Ishikawa (cell line): ENCODE measurements around the gene CNIH2.

Experiments
- CEBPB ChIP-seq: IDR thresholded peaks from 2 replicates; pipeline ENCODE4 v1.6.1; 2012
- CREB1 ChIP-seq: IDR thresholded peaks from 2 replicates; pipeline ENCODE4 v1.6.1; 2012; ENCODE audit warnings: low read depth
- EGR1 ChIP-seq: IDR thresholded peaks from 2 replicates; pipeline ENCODE4 v1.6.1; 2012
- EP300 ChIP-seq: IDR thresholded peaks from 2 replicates; pipeline ENCODE4 v1.6.1; 2012; ENCODE audit warnings: borderline replicate concordance
- FOXM1 ChIP-seq: IDR thresholded peaks from 2 replicates; pipeline ENCODE4 v1.6.1; 2012; ENCODE audit warnings: low read depth, borderline replicate concordance
- MAX ChIP-seq: IDR thresholded peaks from 2 replicates; pipeline ENCODE4 v1.6.1; 2012
- NFIC ChIP-seq: IDR thresholded peaks from 2 replicates; pipeline ENCODE4 v1.6.1; 2012
- RAD21 ChIP-seq: IDR thresholded peaks from 2 replicates; pipeline ENCODE4 v1.6.1; 2012; ENCODE audit warnings: low read depth
- REST ChIP-seq: IDR thresholded peaks from 2 replicates; pipeline ENCODE4 v1.6.1; 2012; ENCODE audit warnings: low read depth, mild to moderate bottlenecking
- TAF1 ChIP-seq: IDR thresholded peaks from 2 replicates; pipeline ENCODE4 v1.6.1; 2012; ENCODE audit warnings: low read depth, mild to moderate bottlenecking
- TCF12 ChIP-seq: IDR thresholded peaks from 2 replicates; pipeline ENCODE4 v1.6.1; 2012; ENCODE audit warnings: low read depth
- TEAD4 ChIP-seq: IDR thresholded peaks from 2 replicates; pipeline ENCODE4 v1.6.1; 2012
- USF1 ChIP-seq: IDR thresholded peaks from 2 replicates; pipeline ENCODE4 v1.6.1; 2012
- YY1 ChIP-seq: IDR thresholded peaks from 2 replicates; pipeline ENCODE4 v1.6.1; 2012; ENCODE audit warnings: low read depth
- ZBTB7A ChIP-seq: IDR thresholded peaks from 2 replicates; pipeline ENCODE4 v1.6.1; 2012; ENCODE audit warnings: low read depth

Gene CNIH2

GRCh38 chr11:66264383-66264782 is 13.6 kb upstream of the CNIH2 start:
- TF ChIP-seq EP300 (no peak), TEAD4 (no peak), TAF1 (no peak), FOXM1 (no peak), TCF12 (no peak), USF1 (no peak), RAD21 (no peak), REST (no peak), CREB1 (no peak), EGR1 (no peak), CEBPB (no peak), YY1 (no peak), MAX (no peak), NFIC (no peak), ZBTB7A (no peak)

- no peak for TF ChIP-seq TEAD4
- no peak for TF ChIP-seq REST
- 0 out of 2 replicates have a peak, but pooled peaks have one; percentile 7 for TF ChIP-seq RAD21
Measured at GRCh38 chr11:66264914-66265313, 13.1 kb upstream of the CNIH2 start.

DNA sequence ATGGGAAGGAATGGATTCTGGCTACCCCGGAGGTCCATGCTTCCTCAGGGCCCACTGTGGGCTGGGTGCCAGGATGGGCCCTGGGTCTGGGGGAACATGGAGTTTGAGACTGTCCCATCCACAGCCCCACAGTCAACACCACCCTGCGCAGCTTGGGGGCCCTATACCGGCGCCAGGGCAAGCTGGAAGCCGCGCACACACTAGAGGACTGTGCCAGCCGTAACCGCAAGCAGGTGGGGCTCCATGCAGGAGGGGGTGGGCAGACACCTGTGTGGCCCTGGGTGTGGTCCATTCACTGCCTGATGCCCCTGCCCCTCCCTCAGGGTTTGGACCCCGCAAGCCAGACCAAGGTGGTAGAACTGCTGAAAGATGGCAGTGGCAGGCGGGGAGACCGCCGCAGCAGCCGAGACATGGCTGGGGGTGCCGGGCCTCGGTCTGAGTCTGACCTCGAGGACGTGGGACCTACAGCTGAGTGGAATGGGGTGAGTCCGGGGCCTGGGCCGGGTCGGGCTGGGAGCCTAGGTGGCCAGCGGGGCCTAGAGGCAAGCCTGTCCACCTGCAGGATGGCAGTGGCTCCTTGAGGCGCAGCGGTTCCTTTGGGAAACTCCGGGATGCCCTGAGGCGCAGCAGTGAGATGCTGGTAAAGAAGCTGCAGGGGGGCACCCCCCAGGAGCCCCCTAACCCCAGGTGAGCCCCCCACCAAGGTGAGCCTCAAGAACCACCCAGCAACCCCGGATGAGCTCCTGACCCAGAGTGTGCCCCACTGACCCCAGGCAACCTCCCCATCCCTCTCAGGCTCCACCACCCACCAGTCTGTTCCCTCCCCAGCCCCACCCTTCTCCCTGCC is 12.2 kb upstream of the CNIH2 start:
- TF ChIP-seq TCF12 = no peak
- no peak for TF ChIP-seq EGR1
- TF ChIP-seq ZBTB7A = no peak
- no peak for TF ChIP-seq NFIC
- TF ChIP-seq CEBPB = no peak

DNA sequence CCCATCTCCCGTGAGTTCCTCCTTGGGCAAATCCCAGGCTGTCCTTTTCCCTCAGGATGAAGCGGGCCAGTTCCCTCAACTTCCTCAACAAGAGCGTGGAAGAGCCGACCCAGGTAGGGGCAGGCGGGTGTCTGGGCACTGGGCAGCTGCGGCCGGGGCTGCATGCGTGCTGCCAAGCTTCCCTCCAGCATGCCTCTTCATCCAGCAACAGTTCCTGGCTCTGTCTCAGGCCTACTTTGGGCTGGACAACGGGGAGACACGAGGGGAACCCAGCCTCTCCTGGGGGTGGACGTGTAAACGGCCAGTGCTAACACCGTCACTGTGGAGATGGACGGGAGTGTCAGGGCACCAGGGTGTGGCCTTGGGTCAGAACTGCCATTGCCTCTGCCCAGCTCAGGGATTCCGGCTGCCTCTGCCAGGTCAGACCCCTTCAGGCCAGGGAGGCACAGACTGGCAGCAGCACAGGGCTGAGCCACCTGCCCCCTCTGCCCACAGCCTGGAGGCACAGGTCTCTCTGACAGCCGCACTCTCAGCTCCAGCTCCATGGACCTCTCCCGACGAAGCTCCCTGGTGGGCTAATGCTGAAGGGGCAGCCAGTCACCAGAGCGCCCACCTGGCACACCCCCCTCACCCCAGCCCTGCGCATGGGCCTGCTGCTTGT is 11.5 kb upstream of the CNIH2 start:
- TF ChIP-seq USF1 = no peak
- TF ChIP-seq NFIC = no peak
- TF ChIP-seq TAF1 = no peak

DNA sequence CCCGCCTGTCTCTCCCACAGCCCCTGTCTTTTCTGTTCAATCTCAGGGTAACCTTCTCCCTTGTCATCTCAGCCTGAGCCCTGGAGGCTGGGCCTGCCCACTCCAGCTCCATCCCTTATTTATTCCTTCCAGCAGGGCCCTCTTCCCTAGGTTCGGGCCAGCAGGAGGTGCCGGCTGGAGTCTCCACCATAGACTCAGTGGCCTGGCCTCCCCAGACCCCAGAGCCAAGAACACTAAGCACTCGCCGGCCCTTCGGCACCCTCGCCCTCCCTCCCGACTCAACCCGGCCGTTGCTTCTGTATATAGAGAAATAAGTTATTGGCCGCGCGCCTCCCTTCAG is 11.0 kb upstream of the CNIH2 start:
- TF ChIP-seq RAD21 (no peak), FOXM1 (no peak), MAX (no peak), USF1 (no peak), REST (no peak), TCF12 (no peak), ZBTB7A (no peak), CREB1 (no peak), EGR1 (no peak), CEBPB (no peak), NFIC (no peak)
